Sigmoid colon (tissue), 4 donors: Measurements from ENCODE around the gene TMEM86B.

Experiments used
- CTCF ChIP-seq, 4 experiments: fragments of 450-650 bp in 3 of 4; fragments of 200-600 bp in 1 of 4; IDR thresholded peaks; one replicate each; pipeline ENCODE4 v1.5.1; 2016 to 2019; ENCODE audit warnings: antibody characterized with exemption in 4 of 4, mild to moderate bottlenecking in 3 of 4, moderate library complexity in 2 of 4
- EP300 ChIP-seq, 4 donors: sonication (generic); formaldehyde crosslinking; IDR thresholded peaks; one replicate each; pipeline ENCODE4 v1.6.1; 2017; ENCODE audit warnings: antibody characterized with exemption in 4 of 4
- POLR2A ChIP-seq, 2 donors: fragments of 450-650 bp; IDR thresholded peaks; one replicate each; pipeline ENCODE4 v1.6.1; 2016; ENCODE audit warnings: antibody characterized with exemption in 2 of 2, mild to moderate bottlenecking in 2 of 2, moderate library complexity in 2 of 2
- POLR2AphosphoS5 ChIP-seq, 4 donors: sonication (generic); formaldehyde crosslinking; IDR thresholded peaks; one replicate each; pipeline ENCODE4 v1.6.1; 2017; ENCODE audit warnings: antibody characterized with exemption in 4 of 4

DNA sequence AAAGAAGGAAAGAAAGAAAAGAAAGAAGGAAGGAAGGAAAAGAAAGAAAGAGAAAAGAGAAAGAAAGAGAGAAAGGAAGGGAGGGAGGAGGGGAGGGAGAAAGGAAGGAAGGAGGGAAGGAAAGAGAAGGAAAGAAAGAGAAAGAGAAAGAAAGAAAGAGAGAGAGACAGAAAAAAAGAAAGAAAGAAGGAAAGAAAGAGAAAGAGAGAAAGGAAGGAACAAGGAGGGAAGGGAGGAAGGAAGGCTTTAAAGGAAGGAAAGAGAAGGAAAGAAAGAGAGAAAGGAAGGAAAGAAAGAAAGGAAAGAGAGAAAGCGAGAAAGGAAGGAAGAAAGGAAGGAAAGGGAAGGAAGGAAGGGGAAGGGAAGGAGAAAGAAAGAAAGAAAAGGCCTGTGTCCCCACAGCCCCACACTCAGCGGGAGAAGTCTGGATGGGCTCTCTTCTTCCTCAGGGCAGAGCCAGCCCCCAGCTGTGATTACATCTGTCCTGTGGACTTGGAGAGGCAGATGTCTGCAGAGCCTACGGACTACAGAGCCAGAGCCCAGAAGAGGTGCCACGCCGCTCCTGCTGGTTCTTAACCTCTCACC, 28.9 kb downstream of the TMEM86B start:
- TF ChIP-seq POLR2A (IDR thresholded peaks at IDR 0.05) (no peak), CTCF (IDR thresholded peaks at IDR 0.05) (no peak), POLR2AphosphoS5 (IDR thresholded peaks at IDR 0.05) (no peak), EP300 (IDR thresholded peaks at IDR 0.05) (no peak)
